Forelimb muscle (tissue), 1 donor: ENCODE data around the gene RAPGEF3. TPM values are rescaled to one million over a fixed set of nuclear protein-coding genes. Genes with fewer than 3 reads are reported as not detected.

Experiments used
- DNase-seq: peaks from one replicate; pipeline ENCODE4 v3.0.0-alpha.2; 2013; ENCODE audit warnings: low read depth
- polyA plus RNA-seq: library from polyadenylated mRNA; unstranded; fragments of 120-200 nt; gene quantifications from one replicate; pipeline ENCODE4 v1.2.1, GENCODE V29; 2013; ENCODE audit not compliant: insufficient read length

Gene RAPGEF3
- polyA plus RNA-seq, 1 donor = 11.6 TPM

GRCh38 chr12:47743311-47743860 is 15.3 kb downstream of the RAPGEF3 start:
- DNase-seq = no peak

- no peak for DNase-seq
These were observed 16.3 kb downstream of the RAPGEF3 start for GRCh38 chr12:47742253-47742825.

- no peak for DNase-seq
These were observed 17.4 kb downstream of the RAPGEF3 start for GRCh38 chr12:47741340-47741703.

- DNase-seq = no peak
These were observed 17.9 kb downstream of the RAPGEF3 start for GRCh38 chr12:47740606-47741339.

- DNase-seq = no peak
These were observed 18.7 kb downstream of the RAPGEF3 start for GRCh38 chr12:47739979-47740378.

- no peak for DNase-seq
These were observed 19.4 kb downstream of the RAPGEF3 start for GRCh38 chr12:47739297-47739696.

- no peak for DNase-seq
These were observed 20.6 kb downstream of the RAPGEF3 start for GRCh38 chr12:47737936-47738594.

GRCh38 chr12:47736877-47737676 is 21.6 kb downstream of the RAPGEF3 start:
- no peak for DNase-seq

- no peak for DNase-seq
These were observed 22.5 kb downstream of the RAPGEF3 start for GRCh38 chr12:47736216-47736615.

- no peak for DNase-seq
These were observed 23.0 kb downstream of the RAPGEF3 start for GRCh38 chr12:47735649-47736048.

GRCh38 chr12:47734725-47735480 is 23.8 kb downstream of the RAPGEF3 start:
- DNase-seq = no peak

- DNase-seq = no peak
These were observed 25.5 kb downstream of the RAPGEF3 start for GRCh38 chr12:47733142-47733541.

GRCh38 chr12:47732504-47732903 is 26.2 kb downstream of the RAPGEF3 start:
- DNase-seq = no peak

GRCh38 chr12:47731723-47732122 is 27.0 kb downstream of the RAPGEF3 start:
- DNase-seq = no peak

GRCh38 chr12:47730341-47730744 is 28.3 kb downstream of the RAPGEF3 start:
- no peak for DNase-seq

GRCh38 chr12:47729233-47729632 is 29.4 kb downstream of the RAPGEF3 start:
- no peak for DNase-seq

- no peak for DNase-seq
These were observed 32.8 kb downstream of the RAPGEF3 start for GRCh38 chr12:47725893-47726292.

- DNase-seq = no peak
These were observed 33.4 kb downstream of the RAPGEF3 start, which contains the start of gene ENDOU for GRCh38 chr12:47725091-47725772. TSS of gene ENDOU (minus strand) at chr12:47725490. CDS start at chr12:47725413, 77 bp downstream.

- no peak for DNase-seq
These were observed 35.6 kb downstream of the RAPGEF3 start for GRCh38 chr12:47722941-47723631.
